Measurements from ENCODE around the gene OR10R2.

- TF ChIP-seq POLR2A (IDR thresholded peaks at IDR 0.05) (no peak), CTCF (IDR thresholded peaks at IDR 0.05) (no peak)
Measured at GRCh38 chr1:158457246-158457645, 14.8 kb upstream of the OR10R2 start.

Measured in thyroid gland (tissue), 4 donors.